Measurements from ENCODE around the gene WNT2.

GRCh38 chr7:117248829-117249228, 74.0 kb downstream of the WNT2 start:
- TF ChIP-seq, protein P1, sequence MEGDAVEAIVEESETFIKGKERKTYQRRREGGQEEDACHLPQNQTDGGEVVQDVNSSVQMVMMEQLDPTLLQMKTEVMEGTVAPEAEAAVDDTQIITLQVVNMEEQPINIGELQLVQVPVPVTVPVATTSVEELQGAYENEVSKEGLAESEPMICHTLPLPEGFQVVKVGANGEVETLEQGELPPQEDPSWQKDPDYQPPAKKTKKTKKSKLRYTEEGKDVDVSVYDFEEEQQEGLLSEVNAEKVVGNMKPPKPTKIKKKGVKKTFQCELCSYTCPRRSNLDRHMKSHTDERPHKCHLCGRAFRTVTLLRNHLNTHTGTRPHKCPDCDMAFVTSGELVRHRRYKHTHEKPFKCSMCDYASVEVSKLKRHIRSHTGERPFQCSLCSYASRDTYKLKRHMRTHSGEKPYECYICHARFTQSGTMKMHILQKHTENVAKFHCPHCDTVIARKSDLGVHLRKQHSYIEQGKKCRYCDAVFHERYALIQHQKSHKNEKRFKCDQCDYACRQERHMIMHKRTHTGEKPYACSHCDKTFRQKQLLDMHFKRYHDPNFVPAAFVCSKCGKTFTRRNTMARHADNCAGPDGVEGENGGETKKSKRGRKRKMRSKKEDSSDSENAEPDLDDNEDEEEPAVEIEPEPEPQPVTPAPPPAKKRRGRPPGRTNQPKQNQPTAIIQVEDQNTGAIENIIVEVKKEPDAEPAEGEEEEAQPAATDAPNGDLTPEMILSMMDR (IDR thresholded peaks at IDR 0.05) = no peak
- TF ChIP-seq POLR2A (IDR thresholded peaks at IDR 0.05) = no peak
